NCI-H2107 (cell line): Measurements from ENCODE around the gene SECISBP2L.
A peak's percentile ranks its signal among the peaks of the same experiment; 100 is the strongest.
"Not testable (repeated sequence)": the region's sequence is repeated elsewhere in the genome, so short reads cannot be mapped to it uniquely, and the experiment has no call there.

ENCODE experiments used
- DNase-seq: peaks from one replicate; lab custom pipeline; 2025; lab: John Stamatoyannopoulos, UW

SECISBP2L gene, protein sequence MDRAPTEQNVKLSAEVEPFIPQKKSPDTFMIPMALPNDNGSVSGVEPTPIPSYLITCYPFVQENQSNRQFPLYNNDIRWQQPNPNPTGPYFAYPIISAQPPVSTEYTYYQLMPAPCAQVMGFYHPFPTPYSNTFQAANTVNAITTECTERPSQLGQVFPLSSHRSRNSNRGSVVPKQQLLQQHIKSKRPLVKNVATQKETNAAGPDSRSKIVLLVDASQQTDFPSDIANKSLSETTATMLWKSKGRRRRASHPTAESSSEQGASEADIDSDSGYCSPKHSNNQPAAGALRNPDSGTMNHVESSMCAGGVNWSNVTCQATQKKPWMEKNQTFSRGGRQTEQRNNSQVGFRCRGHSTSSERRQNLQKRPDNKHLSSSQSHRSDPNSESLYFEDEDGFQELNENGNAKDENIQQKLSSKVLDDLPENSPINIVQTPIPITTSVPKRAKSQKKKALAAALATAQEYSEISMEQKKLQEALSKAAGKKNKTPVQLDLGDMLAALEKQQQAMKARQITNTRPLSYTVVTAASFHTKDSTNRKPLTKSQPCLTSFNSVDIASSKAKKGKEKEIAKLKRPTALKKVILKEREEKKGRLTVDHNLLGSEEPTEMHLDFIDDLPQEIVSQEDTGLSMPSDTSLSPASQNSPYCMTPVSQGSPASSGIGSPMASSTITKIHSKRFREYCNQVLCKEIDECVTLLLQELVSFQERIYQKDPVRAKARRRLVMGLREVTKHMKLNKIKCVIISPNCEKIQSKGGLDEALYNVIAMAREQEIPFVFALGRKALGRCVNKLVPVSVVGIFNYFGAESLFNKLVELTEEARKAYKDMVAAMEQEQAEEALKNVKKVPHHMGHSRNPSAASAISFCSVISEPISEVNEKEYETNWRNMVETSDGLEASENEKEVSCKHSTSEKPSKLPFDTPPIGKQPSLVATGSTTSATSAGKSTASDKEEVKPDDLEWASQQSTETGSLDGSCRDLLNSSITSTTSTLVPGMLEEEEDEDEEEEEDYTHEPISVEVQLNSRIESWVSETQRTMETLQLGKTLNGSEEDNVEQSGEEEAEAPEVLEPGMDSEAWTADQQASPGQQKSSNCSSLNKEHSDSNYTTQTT

DNA sequence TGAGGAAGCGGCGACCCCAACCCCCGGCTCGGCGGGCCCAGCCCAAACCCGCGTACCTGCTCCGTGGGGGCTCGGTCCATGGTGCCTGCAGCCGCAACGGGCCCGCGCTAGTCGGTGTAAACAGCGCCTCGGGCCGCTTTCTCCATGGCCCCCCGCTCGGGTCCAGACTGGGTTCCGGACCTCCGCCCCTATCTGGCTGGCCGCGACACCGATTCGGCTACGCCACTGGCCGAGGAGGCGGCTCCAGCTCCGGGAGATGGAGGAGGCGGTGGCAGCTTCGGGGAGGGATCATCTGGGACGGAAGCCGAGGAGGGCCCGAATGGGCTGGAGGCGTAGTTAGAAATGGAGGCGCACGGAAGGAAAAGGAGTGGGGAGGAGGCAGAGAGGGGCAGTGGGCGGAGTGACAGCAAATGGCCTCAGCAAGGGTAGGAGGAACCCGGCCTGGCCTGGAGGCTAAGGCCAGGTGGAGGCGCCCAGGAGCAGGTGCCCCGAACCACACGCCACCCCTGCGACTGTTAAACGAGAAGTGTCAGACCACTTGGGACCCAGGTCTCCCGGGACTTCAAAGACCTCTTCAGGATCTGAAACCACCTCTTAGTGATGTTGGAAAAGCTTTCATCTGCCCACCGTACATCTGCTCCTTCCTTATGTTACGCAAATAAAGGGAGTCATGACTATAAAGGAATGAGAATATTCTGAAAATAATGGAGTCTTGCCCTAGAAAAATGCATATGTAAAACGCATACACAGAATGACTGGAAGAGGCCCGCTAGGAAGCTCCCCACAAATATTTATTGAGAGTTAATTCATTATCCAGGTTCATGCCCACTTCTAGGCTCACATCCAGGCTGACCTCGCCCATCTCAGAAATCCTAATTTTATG lies at the start of gene SECISBP2L:
Gene SECISBP2L (minus strand): TSS at position 227 of the 883 bp plus-strand sequence. CDS start 147 bp downstream, at position 80.
- DNase-seq, result peak; percentile 81

DNA sequence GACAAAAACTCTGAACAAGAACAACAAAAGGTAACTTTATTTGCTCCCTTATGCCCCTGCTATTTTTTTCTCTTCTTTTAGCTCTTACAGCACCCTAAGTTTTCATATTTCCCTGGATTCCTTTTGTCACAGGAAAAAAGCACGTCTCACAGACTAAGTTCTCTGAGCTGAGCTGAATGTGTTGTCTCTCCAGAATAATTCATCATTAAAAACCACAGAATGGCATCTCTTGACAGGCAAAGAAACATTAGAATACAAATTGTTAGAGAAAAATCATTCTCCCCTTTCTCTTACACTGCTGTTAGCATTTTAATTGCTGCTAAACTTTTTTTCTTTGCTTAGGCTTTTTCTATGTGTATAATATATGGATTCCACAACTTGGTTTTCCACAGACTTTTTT lies 48.7 kb upstream of the SECISBP2L start:
- no peak for DNase-seq

DNA sequence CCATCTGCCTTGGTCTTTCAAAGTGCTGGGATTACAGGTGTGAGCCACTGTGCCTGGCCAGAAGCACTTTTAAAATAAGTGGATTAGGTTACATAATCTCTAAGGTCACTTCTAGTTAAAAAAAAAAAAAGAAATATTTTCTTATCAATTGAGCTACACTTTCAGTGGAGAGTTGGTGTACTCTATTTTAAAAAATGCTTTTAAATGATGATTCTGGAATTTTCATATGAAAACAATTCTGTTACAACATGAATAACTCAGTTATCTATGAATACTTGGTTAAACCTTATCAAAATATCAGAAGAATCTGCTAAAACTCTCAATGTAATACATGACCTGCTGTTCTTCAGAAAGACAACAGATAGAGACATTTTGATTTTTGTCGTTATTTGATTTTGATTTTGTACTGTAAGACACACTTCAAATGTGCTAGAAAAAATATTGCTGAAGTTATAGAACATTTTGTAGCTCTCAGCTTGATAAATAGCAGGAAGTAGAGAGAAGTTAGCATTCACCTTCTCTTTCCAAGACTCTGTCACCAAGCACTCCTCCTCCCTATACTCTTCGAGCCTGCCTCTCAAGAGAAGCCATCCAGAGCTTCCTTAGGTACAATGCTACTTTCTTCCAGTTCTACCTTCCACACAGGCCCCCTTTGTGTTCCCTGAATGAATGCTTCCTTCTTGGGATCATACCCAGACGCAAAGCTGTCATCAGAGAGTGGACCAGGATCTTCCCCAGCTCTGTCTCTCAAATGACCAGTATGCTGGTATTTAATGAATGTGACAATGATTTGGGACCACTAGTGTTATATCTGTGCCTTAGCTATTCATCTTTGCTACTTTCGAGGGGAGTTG lies 47.2 kb upstream of the SECISBP2L start:
- no peak for DNase-seq

DNA sequence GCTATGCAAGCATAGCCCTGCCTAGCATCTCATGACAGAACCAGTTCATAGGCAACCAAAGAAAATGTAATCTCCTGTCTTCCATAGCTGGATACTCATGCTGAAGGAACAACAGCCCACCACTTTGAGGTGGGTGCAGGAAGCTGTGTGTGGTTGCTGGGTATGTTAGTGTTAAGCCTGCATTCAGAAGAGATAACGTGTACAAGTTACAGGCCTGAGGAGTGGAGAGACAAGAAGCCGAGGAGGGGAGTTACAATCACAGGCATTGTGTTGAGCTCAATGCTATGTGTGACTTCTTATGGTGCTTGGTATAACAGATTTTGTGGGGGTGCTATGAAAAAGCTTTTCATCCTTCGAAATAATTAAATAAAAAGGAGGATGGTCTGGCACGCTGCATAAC lies 42.8 kb upstream of the SECISBP2L start:
- DNase-seq, result no peak

DNA sequence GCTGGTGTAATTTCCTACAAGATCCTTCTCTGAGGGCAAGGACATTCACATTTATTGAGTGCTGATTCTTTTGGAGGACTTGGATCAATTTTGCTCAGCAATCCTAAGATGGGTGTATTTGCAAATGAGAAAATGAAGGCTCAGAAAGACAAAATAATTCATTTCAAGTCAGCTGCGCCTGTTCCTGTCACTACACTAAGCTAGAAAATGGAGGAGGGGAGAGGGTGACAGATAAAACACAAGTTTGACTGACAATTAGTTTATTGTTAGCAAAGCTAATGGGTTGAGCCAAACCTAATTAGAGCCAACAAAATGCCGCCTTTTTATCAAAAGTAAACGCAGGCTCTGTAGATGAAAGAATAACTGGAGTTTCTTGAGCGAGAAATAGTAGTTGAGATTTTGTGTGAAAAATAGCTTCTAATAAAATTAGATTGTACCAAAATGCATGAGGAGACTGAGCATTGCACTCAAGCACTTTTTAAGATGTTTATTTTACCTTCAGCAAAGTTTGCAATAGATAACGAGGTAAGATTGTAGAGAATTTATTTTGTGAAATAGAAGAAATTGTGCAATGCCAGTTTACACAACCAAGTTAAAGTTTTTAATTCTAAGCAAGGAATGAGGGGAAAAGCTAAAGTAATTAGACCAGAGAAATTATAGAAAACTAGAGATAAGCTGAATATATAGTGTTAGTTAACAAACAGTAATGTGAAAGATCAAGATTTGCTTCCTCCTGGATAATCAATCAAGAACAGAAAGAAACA lies 39.6 kb upstream of the SECISBP2L start:
- DNase-seq, result no peak

DNA sequence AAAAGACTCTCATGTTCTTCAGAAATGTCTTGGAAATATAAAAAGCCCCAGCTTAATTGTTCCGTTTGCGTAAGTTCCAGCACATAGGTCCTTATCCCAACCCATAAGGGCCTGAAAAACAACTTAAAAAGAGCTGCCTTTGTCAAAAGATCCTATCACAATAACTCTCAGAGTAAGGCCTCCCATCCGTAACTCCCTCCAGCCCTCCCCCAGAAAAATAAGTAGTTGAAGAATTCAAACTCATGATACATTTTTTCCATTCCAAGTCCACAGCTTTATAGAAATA lies 38.0 kb upstream of the SECISBP2L start:
- DNase-seq, result no peak

DNA sequence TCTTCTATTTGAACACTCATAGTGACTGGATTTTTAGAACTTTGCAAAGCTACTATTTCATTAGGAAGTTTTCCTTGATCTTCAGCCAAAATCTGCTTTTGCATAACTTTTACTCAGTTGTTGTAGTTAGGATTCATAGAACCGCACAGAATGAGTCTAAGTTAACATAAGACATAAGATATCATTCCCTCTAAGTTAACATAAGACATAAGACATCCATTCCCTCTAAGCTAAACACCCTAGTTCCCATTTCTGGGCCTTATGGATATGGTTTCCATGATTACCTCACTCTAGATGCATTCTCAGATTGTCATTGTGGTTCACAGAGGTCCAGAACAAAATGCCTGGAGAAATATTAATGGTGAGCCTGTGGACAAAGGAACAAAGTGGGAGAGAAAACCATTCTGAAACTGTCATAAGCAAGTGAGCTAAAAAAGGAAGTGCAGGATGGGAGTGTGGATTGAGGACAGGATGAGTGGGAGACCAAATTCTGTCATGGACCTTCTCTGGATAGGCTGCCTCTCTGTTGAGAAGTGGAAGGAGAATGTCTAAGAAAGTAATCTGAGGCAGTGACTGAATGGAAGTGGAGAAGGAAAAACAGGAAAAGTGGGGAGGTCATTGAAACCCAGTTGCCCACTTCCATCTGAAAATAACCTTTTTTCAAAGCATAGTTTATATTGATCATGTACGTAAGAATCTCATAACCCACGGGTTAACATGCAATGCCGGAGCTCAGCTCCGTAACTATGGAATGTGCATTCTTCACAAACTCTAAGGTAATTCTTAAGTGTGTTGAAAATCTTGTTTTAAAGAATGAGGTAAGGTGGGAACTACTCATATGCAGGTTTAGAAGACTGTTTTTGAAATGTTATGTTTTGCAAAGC lies 37.4 kb upstream of the SECISBP2L start:
- DNase-seq, result no peak

DNA sequence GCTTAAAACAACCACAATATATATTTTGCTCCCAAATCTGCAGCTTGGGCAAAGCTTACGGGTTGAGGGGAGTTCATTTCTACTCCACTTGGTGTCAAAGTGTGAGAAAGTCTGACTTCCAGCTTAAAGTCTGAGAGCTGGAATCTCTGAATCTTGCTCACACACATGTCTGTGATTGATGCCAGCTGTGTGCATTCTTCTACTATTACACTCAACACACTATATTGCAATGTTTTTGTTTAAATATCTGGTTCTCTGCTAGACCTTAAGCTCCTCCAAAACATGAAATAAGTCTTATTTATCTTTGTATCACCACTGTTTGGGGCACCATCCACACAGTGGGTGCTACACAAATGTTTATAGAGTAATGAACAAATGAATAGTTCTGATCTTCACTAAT lies 36.7 kb upstream of the SECISBP2L start:
- no peak for DNase-seq

DNA sequence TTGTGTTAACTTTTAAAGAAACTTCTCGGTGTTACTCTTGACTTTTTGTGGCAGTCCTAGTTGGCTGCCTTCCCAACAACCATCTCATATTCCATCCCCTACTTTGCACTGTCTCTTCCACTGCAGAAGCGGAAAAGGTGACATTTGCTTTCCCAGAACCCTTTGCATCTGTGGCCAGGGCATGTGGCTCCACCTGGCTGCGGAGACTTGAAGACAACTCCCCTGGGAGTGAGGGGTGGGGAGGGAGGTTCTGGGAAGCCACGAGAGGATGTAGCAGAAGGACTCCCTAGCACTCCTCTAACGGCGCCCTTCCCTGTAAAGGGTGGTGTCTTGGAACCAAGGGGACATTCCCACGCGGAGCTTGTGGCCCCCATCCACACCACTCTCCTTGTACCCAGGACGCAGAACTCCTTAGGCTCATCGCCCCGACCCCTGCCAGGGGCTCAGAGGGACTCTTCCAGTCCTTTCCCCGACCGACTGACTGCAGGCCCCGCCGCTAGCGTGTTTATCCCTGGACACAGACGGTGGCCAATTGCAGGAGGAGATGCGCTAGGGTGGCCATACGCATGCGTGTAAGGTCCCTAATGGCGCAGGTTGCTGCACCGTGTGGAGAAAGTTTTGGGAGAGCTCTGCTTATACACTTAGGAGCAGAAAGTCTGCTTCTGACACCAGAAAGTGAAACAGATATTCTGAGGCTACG lies 33.2 kb upstream of the SECISBP2L start:
- no peak for DNase-seq

DNA sequence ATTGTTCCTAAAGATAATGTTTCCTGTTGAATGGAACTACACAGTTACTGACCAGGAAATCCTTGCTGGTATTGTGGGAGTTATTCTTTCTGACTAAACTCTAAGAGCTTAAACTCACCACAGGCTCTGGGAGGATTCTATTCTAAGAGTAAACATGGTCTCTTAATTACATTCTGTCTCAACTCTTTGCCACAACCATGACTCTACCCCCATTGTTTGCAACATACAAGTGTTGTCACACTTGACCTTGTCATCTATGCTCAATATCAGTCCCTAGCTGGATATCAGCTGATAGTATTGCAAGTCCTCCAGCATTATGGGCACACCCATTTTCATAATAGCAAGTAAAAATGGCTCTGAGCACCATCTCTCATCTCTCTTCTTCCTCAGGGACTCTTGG lies 29.6 kb upstream of the SECISBP2L start:
- no peak for DNase-seq

DNA sequence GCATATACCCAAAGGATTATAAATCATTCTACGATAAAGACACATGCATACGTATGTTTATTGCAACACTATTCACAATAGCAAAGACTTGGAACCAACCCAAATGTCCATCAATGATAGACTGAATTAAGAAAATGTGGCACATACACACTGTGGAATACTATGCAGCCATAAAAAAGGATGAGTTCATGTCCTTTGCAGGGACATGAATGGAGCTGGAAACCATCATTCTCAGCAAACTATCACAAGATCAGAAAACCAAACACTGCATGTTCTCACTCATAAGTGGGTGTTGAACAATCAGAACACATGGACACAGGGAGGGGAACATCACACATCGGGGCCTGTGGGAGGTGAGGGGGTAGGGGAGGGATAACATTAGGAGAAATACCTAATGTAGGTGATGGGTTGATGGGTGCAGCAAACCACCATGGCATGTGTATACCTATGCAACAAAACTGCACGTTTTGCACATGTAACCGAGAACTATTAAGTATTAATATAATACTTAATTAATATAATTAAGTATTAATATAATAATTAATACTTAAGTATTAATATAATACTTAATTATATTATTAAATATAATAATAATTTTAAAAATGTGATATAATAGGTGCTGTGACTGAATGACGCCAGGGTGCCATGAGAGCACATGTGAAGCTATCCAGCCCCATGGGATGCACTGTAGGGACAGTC lies 28.5 kb upstream of the SECISBP2L start:
- not testable (repeated sequence) for DNase-seq

DNA sequence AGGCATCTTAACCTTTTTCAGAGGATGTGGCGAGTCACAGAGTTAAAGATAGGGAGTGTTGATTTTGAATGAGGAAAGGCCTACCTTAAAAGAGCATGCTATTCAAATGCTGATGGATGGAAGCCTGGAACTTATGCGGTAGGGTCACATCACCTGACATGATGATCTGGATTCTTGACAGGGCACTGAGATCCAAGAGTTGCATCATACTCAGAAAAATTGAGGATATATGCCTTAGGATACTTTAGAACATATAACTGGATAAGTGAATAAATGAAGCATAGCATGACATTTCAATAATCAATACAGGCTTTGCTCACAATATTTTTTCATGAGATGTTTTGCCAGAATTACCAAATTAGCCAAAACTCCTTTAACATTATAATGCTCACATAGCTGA lies 20.1 kb upstream of the SECISBP2L start:
- no peak for DNase-seq

DNA sequence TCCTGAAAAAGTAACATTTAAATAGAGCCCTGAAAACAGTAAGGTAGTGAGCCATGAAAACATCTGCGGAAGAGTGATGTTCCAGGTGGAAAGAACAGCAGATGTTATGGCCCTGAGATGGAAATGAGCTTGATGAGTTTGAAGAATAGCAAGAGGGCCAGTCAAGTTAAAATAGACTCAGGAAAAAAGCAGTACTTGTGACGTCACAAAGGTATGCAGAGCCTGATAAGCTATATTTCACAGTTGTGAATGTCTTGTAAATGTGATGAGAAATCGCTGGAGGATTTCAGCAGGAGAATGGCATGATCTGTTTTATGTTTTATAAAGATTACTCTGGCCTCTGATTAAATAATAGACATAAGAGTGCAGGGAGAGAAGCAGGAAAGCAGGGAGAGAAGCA lies 18.6 kb upstream of the SECISBP2L start:
- DNase-seq, result no peak

DNA sequence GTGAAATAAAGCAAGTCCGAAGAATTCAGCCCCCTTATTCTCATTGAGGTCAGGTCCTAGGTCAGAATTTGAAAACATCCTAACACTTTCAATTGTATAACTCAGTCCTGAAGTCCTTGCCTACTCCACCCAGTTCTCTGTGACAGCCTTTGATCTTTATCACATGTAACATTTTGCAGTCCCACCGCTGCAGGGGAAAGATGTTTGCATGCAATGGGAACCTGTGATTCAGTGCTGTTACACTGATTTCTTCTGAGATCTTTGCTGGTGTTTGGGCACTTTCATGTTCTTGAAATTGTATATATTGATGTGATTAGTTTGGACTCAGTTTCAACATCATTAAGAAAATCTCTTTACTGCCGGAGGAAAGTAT lies 18.0 kb upstream of the SECISBP2L start:
- DNase-seq, result no peak

DNA sequence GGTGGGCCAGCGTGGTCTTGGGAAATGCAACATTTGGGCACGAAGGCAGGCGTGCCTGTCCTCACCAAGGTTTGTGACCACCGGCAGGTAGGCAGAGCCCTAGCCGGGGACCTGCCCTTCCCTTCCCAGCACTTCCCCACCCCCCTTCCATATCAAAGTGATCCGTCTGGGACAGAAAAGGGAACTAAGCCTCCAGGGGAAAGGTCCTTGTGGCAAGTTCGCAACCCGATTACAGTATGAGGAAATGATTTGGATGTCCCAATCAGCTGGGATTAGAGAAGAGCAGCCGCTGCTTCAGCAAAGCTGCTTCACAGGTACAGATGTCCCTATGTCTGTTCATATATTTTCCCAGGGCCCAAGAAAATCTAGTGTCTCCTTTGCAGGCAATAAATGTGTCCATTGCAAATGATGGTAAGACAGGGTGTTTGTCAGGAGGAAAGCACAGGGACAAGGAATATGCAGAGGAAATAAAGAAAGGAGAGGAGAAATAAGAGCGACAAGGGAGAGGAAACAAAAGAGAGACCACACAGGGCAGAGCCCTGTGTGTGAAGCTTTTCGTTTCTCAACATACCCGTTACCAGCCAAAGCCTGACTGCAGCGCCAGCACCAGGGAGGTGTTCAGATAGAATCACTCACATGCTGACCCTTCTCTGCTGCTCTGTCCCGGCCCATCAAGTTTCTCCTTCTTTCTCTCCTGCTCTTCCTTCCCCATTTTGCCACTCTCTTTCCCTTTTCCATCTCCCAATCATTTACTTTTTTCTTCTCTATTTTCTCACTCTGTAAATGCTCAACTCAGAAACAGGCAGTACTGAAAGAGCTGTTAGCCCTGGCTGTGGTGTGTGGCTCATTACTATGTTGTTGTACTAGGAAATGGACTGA lies 17.4 kb upstream of the SECISBP2L start:
- DNase-seq, result no peak

DNA sequence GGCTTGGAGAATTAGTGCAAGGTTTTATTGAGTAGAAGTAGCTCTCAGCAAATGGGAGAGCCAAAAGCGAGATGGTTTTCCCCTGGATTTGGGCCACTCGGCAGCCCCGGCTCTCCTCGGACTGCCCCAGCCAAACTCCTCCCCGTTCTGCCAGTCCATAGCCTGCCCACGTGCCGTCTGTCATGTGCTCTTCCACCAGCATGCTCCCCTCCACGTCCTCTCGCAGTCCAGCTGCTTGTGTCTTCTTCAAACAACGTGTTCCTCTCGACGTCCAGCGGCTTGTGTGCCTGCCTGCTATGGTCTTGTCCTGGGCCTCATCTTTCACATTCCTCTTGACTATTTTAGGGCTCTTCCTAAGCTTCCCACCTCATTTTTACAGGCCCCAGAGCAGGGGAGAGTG lies 16.7 kb upstream of the SECISBP2L start:
- DNase-seq, result no peak
